Erythroblast (primary cell): Measurements from ENCODE around the gene DMWD.

Experiments
- GATA1 ChIP-seq: IDR thresholded peaks from 2 replicates; pipeline ENCODE4 v1.6.1; 2011; ENCODE audit warnings: low read depth, mild to moderate bottlenecking, control low read depth, low read length, moderate library complexity
- POLR2A ChIP-seq: IDR thresholded peaks from 2 replicates; pipeline ENCODE4 v1.6.1; 2011; ENCODE audit warnings: mild to moderate bottlenecking, low read length

DNA sequence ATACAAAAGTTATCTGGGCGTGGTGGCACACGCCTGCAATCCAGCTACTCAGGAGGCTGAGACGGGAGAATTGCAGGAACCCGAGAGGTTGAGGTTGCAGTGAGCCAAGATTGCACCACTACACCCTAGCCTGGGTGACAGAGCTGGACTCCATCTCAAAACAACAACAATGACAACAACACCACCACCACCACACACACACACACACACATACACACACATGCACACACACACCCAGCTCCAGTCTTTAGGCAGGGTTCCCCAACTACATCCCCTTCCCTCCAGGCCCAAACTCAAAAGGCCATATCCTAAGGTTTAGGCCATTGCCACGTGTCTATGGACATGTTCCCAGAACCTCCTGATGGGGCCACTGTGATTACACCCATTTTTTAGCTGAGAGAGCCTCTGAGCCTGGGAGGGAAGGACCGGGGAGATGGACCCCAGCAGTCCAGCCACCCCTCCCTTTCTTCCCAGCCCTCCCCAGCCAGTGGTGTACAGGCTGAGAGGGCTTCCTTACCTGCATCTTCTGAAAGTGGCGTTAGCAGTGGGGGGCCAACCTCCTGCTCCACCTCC lies 9.0 kb upstream of the DMWD start:
- TF ChIP-seq POLR2A (no peak), GATA1 (no peak)
